Mucosa of rectum (tissue), 2 donors: Measurements from ENCODE around the gene ACBD3.
A peak's percentile ranks its signal among the peaks of the same experiment; 100 is the strongest.

Experiments
- H3K27ac ChIP-seq, 2 donors: one replicate each; pipeline ENCODE4 v1.7.0; 2013; ENCODE audit warnings: inconsistent platforms in 2 of 2, low read depth in 2 of 2, low read length in 2 of 2
- H3K27me3 ChIP-seq, 2 donors: one replicate each; pipeline ENCODE4 v1.7.0; 2013; ENCODE audit warnings: low read length in 2 of 2; ENCODE audit not compliant: control insufficient read depth in 2 of 2, insufficient read depth in 2 of 2
- H3K36me3 ChIP-seq, 2 donors: one replicate each; pipeline ENCODE4 v1.7.0; 2013; ENCODE audit warnings: low read length in 2 of 2; ENCODE audit not compliant: control insufficient read depth in 2 of 2, insufficient read depth in 2 of 2
- H3K4me1 ChIP-seq, 2 donors: one replicate each; pipeline ENCODE4 v1.7.0; 2013; ENCODE audit warnings: low read length in 2 of 2, mild to moderate bottlenecking in 1 of 2; ENCODE audit not compliant: control insufficient read depth in 2 of 2, insufficient read depth in 2 of 2
- H3K4me3 ChIP-seq, 2 donors: one replicate each; pipeline ENCODE4 v1.7.0; 2013; ENCODE audit warnings: low read length in 2 of 2
- H3K9ac ChIP-seq, 2 donors: one replicate each; pipeline ENCODE4 v1.7.0; 2013; ENCODE audit warnings: low read length in 2 of 2, low read depth in 1 of 2, mild to moderate bottlenecking in 1 of 2
- H3K9me3 ChIP-seq, 2 donors: one replicate each; pipeline ENCODE4 v1.7.0; 2013; ENCODE audit warnings: low read length in 2 of 2; ENCODE audit not compliant: control insufficient read depth in 2 of 2
- donor health status: healthy.
- donor health status: Normal muscosa, but diverticular disease.

Gene ACBD3

DNA sequence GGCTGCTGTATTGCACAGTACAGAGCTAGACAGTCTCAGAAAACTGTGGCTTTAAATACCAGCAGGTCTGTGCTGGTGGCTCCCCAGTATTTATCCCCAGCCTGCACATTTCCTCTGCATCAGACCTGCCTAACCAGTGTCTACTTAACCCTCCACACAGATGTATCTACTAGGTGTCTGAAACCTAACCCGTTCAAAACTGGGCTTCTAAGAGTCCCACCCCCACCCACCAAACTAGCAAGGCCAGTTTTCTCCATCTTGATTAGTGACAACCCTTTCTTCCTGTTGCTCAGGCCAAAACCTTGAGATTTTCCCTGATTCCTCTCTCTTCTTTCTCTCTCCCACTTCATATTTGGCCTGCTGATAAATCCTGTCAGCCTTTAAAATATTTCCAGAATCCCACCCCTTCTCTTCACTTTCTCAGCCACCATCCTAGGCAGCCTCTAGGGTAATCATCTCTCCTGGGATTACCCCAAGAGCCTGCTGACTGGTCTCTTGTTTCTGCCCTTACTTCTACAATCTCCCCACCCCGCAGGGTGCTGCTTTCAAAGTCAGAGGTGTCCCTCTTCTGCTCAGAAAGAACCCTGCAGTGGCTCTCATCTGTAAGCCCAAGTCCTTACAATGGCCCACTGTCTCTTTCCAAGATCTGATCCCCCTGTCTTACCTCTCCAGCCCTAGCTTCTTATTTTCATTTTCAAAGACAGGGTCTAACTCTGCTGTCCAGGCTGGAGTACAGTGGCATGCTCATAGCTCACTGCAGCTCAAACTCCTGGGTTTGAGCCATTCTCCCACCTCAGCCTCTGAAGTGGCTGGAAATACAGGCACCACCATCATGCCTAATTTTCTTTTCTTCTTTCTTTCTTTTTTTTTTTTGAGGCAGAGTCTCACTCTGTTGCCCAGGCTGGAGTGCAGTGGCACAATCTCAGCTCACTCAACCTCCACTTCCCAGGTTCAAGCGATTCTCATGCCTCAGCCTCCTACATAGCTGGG, 78.8 kb downstream of the ACBD3 start:
- no peaks in the 10 kb centered on the region for H3K36me3 ChIP-seq
- H3K27me3 ChIP-seq, result no peaks in the 10 kb centered on the region
- peaks cover 13 to 14% of the 10 kb centered on the region in 2 donors for H3K4me1 ChIP-seq
- H3K9me3 ChIP-seq, result no peaks in the 10 kb centered on the region
- no peak overlapping the region for H3K27ac ChIP-seq
- H3K9ac ChIP-seq, result no peak overlapping the region
- H3K4me3 ChIP-seq, result no peak overlapping the region

DNA sequence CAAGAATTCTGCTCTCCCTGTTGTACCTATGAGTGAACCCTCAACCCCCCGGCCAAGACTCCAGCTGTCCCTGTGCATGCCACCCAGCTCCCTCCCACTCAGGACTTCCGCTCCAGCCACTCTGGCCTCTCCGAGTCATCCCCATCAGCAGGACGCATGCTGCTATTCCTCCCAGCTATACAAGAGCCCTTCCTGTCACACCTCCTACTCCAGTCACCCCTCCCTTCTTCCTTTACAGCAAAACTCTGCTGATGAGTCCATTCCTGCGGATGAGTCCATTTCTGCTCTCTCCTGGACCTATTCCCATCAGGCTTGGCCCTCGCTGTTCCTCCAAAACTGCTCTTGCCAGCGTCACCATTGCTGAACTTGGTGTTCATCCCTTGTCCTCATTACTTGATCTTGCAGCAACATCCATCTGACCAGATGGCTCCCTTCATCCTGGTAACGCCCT, 81.8 kb downstream of the ACBD3 start:
- Histone ChIP-seq H3K4me1 (peaks cover 4 to 10% of the 10 kb centered on the region in 2 donors), H3K9ac (no peak overlapping the region), H3K36me3 (no peaks in the 10 kb centered on the region), H3K27ac (no peak overlapping the region), H3K27me3 (no peaks in the 10 kb centered on the region), H3K9me3 (no peaks in the 10 kb centered on the region), H3K4me3 (no peak overlapping the region)

DNA sequence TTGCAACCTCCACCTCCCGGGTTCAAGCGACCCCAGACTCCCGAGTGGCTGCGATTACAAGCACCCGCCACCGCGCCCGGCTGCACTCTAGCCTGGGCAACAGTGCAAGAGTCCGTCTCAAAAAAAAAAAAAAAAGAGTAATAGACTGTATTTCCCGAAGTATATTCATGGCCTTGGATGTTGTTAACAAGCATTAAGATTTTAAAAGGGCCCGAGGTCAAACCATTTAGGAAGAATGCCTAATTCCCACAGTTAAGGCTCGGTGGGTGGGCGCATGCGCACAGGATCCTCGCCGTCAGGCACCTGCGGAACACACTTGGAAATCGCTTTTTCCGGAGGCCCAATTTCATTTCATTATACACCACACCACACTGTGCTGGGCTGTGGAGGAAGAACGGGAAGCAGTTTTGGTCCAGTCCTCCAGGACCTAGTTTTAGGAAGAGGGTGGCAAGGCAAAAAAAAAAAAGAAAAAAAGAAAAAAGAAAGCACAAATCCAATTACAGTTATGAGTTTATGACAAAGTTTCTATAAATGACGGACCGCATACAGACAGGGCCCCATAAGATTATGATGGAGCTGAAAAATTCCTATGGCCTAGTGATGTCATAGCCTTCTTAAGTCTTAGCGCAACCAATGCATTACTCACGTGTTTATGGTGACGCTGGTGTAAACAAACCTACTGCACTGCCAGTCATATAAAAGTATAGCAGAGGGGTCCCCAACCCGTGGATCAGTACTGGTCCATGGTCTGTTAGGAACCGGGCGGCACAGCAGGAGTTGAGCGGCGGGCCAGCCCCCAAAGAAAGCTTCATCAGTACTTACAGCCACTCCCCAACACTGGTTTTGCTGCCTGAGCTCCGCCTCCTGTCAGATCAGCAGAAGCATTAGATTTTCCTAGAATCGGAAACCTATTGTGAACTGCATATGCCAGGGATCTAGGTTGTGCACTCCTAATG, 85.8 kb downstream of the ACBD3 start:
- Histone ChIP-seq H3K27me3 (no peaks in the 10 kb centered on the region), H3K27ac (no peak overlapping the region), H3K9ac (peak overlapping the region; percentile 53 to 58), H3K4me1 (peaks cover 0 to 7% of the 10 kb centered on the region in 2 donors), H3K9me3 (no peaks in the 10 kb centered on the region), H3K4me3 (peak overlapping the region; percentile 56 to 79), H3K36me3 (no peaks in the 10 kb centered on the region)

DNA sequence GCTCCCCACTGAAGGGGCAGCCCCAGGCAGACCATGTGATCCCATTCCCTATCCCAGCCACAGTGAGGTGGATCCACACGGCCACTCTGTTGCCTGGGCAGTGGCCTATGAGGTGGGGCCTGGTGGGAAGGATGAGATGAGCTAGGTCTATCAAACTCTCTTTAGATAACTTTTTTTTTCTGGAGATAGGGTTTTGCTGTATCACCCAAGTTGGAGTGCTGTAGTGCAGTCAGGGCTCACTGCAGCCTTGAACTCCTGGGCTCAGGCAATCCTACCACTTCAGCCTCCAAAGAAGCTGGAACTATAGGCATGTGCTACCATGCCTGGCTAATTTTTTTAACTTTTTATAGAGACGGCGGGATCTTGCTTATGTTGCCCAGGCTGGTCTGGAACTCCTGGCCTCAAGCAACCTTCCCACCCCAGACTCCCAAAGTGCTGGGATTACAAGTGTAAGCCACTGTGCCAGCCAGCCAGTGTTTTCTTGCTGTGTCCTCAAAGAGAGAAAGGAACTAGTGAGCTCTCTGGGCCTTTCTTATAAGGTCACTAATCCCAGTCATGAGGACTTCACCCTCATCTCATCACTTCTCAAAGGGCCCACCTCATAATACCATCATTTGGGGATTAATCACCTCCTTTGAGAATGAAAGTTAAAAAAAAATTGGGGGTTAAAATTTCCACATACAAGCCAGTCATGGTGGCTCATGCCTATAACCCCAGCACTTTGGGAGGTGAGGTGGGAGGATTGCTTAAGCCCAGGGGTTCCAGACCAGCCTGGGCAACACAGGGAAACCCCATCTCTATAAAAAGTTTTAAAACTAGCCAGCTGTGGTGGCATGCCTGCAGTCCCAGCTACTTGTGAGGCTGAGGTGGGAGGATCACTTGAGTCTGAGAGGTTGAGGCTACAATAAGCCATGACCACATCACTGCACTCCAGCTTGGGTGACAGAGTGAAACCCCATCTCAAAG, 87.4 kb downstream of the ACBD3 start:
- Histone ChIP-seq H3K9ac (no peak overlapping the region), H3K4me3 (no peak overlapping the region), H3K36me3 (no peaks in the 10 kb centered on the region), H3K27ac (no peak overlapping the region), H3K9me3 (no peaks in the 10 kb centered on the region), H3K4me1 (peaks cover 0 to 7% of the 10 kb centered on the region in 2 donors), H3K27me3 (no peaks in the 10 kb centered on the region)

DNA sequence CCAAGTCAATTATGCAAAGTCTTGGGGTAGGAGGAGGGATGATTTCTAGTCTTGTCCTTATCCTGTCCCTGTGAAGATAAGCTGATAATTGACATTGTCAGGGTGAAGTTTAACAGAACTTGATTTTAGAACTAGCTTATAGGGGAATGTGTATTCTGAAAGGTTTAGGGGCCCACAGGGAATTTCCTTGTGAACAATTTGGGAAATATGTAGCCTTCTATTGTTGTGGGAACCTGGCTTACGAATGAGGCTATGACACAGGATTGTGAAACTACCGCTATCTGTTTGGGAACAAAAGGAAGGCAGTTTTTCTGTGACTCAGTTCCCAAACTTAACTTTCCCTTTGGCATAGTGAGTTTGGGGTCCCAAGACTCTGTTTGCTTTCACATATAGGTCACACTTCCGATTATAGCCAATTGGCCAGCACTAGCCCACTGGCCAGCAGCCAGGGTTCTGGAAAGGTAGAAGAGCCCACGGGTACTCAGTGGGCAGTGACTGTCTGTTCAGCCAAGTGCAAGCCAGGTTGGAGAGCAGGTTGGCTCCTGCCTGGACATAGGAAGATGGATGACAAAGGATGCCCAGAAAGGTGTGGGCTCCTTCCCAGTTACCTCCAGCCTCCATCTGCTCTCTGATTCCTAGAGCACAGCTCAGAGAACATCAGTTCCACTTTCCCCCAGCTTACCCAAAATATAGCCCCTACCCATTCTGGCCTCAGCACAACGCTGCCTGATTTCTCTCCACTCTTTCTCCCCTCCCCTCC, 88.5 kb downstream of the ACBD3 start:
- H3K27ac ChIP-seq, result no peak overlapping the region
- H3K9ac ChIP-seq, result no peak overlapping the region

DNA sequence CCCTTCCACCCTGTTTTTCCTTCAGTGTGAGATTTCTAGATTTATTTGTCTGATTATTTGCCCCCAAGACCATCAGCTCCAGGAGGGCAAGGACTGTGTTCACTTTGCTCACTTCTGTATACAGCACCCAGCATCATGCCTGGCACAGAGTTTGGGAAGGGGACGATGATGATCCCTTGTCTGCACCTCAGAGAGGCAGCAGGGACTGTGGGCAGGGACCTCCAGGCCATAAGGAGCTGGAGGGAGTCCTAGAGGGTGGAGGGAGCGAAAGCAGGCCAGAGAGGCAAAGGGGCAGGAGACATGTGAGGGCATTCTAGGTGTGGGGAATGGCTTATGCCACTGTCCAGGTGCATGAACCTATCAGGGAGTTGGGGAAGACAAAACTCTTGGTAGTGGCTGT, 91.3 kb downstream of the ACBD3 start:
- no peaks in the 10 kb centered on the region for H3K27me3 ChIP-seq
- no peak overlapping the region for H3K27ac ChIP-seq
- H3K36me3 ChIP-seq, result no peaks in the 10 kb centered on the region
- H3K4me3 ChIP-seq, result no peak overlapping the region
- H3K9ac ChIP-seq, result no peak overlapping the region
- H3K4me1 ChIP-seq, result no peaks in the 10 kb centered on the region
- no peaks in the 10 kb centered on the region for H3K9me3 ChIP-seq

More for the DNA sequence above, 88.5 kb downstream of the ACBD3 start:
- Histone ChIP-seq H3K27me3 (no peaks in the 10 kb centered on the region), H3K4me1 (peaks cover 0 to 7% of the 10 kb centered on the region in 2 donors), H3K36me3 (no peaks in the 10 kb centered on the region), H3K4me3 (no peak overlapping the region), H3K9me3 (no peaks in the 10 kb centered on the region)
